GM12865 (cell line): ENCODE measurements around the gene NEFH.
A peak's percentile ranks its signal among the peaks of the same experiment; 100 is the strongest.

ENCODE experiments used
- DNase-seq: peaks from one replicate; pipeline ENCODE4 v3.0.0; 2010; ENCODE audit warnings: low read depth
- H3K4me3 ChIP-seq: 2 replicates; pipeline ENCODE4 v1.5.1; 2011; ENCODE audit warnings: mild to moderate bottlenecking, low read depth, low read length, control low read depth
- TF ChIP-seq, protein P1 (sequence below): IDR thresholded peaks from 2 replicates; pipeline ENCODE4 v1.5.1; 2011; ENCODE audit warnings: low read length, control low read depth, low read depth, inconsistent platforms; ENCODE audit not compliant: insufficient read depth; ENCODE audit errors: missing control alignments

Gene NEFH

DNA sequence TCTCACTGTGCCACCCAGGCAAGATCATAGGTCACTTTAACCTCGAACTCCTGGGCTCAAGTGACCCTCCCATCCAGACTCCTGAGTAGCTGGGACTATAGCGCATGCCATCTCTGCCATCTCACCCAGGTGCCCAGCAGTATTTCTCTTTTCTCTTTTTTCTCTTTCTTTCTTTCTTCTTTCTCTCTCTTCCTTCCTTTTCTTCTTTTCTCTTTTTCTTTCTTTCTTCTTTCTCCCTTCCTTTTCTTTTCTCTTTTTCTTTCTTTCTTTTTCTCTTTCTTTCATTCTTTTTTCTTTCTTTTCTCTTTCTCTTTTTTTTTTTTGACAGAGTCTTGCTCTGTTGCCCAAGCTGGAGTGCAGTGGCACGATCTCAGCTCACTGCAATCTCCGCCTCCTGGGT, 28.2 kb upstream of the NEFH start:
- no peak overlapping the region for H3K4me3 ChIP-seq
- no peak for DNase-seq
- TF ChIP-seq, protein P1, sequence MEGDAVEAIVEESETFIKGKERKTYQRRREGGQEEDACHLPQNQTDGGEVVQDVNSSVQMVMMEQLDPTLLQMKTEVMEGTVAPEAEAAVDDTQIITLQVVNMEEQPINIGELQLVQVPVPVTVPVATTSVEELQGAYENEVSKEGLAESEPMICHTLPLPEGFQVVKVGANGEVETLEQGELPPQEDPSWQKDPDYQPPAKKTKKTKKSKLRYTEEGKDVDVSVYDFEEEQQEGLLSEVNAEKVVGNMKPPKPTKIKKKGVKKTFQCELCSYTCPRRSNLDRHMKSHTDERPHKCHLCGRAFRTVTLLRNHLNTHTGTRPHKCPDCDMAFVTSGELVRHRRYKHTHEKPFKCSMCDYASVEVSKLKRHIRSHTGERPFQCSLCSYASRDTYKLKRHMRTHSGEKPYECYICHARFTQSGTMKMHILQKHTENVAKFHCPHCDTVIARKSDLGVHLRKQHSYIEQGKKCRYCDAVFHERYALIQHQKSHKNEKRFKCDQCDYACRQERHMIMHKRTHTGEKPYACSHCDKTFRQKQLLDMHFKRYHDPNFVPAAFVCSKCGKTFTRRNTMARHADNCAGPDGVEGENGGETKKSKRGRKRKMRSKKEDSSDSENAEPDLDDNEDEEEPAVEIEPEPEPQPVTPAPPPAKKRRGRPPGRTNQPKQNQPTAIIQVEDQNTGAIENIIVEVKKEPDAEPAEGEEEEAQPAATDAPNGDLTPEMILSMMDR = no peak

DNA sequence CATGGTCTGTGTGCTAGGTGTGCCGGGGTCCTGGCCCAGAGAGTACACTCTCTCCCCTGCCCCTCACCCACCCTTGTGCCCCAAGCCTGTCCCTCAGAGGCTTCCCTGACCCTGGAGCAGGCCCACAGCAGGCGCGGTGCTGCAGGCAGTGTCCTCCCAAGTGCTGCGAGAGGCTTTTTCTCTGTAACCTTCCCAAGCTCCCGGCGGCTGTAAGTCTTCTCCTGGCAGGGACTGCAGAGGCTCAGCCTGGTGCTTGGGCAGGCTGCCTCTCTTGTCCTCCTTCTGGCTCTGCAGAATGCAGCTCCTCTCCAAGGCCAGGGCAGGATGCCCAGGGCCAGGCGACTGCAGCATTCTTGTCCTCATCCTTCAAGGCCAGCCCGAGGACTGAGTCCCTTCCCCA, 25.7 kb upstream of the NEFH start:
- DNase-seq = no peak
- TF ChIP-seq, protein P1 = no peak
- no peak overlapping the region for H3K4me3 ChIP-seq

DNA sequence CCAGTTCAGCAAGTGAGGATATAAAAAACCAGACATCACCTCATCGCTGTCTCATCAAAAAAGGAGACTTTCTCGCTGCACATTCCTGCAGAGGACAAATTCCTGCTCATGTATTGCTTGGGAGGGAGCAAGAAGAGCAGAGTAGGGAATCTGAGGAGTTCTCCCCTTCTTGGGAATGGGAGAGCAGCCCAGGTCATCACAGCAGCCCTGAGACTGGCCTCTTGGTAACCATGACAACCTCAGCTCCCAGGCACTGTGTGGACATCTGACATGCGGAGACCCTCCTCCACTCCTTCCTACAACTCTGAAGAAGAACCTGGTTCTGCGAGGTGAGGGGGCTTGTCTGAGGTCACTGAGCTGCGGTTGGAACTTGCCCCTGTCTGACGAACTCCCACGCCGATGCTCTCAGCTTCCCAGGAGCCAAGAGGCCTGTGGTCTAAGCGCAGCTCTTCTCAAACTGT, 23.8 kb upstream of the NEFH start:
- TF ChIP-seq, protein P1 = no peak
- no peak for DNase-seq
- no peak overlapping the region for H3K4me3 ChIP-seq

DNA sequence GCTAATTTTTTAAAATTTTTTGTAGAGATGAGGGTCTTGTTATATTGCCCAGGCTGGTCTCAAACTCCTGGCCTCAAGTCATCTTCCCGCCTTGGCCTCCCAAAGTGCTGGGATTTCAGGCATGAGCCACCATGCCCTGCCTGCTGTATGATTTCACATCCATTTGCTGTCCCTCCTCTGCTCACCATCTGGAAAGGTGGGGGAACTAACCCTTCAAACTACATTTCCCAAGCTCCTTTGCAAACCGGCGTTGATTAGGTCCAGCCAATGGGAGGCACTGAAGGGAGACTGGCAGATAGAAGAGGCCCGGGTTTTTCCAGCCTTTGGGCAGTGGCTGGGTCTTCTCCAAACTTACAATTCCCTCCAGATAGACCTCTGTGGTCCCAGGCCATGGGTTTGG, 22.3 kb upstream of the NEFH start:
- peak; percentile 70 for DNase-seq

DNA sequence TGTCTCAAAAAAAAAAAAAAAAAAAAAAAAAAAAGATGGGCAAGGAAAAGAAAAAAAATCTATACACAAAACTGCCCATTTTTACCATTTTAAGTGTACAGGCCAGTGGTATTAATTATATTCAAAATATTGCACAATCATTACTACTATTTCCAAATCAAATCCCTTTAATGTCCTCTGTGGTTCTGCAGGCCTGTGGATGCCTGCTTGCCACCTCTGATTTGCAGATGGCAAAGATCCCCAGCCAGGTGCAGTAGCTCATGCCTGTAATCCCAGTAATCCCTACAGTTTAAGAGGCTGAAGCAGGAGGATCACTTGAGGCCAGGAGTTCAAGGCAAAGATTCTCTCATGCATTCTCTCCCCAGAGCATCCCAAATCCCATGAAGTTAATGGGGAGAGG, 21.5 kb upstream of the NEFH start:
- TF ChIP-seq, protein P1 = no peak
- DNase-seq = no peak
- no peak overlapping the region for H3K4me3 ChIP-seq

More for the DNA sequence above, 22.3 kb upstream of the NEFH start:
- H3K4me3 ChIP-seq = no peak overlapping the region
- TF ChIP-seq, protein P1 = no peak

DNA sequence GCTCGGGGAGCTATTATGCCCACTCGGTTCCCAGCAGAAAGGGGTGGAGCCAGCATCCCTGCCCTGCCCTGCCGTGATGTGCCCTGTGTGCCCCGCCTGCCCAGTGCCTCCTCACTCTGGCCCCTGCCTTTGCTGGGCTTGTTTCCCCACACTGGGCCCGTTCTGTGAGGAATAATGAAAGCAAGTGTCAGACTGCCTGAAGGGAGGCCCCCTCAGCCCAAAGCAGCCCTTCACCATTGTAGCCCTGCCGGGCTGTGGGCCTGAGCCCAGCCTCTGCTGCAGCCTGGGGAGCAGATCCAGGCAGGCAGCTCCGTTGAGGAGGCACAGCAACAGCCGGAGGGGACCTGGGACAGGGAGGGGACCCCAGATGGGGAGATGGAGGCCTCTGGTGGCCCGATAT, 20.2 kb upstream of the NEFH start:
- TF ChIP-seq, protein P1 = no peak
- no peak overlapping the region for H3K4me3 ChIP-seq
- DNase-seq = no peak

DNA sequence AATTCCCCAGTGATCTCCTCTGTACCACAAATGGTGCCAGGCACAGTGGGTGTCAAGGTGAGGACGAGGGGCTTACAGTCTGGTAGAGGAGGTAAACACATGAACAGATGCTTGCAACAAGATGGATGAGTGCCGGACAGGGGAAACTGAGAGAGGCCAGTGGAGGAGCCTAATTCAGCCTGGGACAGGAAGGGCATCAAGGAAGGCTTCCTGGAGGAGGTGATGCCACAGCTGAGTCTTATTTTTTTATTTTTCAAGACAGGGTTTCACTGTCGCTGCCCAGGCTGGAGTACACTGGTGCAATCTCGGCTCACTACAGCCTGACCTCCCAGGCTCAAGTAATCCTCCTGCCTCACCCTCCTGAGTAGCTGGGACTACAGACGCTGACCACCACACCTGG, 18.8 kb upstream of the NEFH start:
- no peak overlapping the region for H3K4me3 ChIP-seq
- no peak for DNase-seq
- TF ChIP-seq, protein P1 = no peak
